ENCODE data around the gene ARL14EPL.

The ARL14EPL gene

DNA sequence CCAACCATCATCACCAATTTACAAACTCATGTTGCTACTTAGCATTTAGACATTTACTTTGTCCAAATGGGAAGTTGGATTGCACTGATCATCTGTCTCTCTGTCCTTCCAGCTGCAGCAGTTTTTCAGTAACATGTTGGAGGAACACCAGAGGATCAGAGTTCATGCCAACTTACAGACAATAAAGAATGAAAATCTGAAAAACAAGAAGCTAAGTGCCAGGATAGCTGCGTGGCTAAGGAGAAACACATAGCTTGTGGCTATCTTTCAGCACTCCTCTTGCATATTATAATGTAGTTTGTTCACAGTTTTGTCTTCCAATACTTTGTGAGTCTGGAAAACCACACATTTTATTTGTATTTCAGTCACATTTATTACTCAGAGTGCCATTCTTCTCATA lies 6.4 kb upstream of the ARL14EPL start:
- no peak overlapping the region for H3K4me3 ChIP-seq (ENCODE audit: low read depth, low read length)
- TF ChIP-seq, protein P1, sequence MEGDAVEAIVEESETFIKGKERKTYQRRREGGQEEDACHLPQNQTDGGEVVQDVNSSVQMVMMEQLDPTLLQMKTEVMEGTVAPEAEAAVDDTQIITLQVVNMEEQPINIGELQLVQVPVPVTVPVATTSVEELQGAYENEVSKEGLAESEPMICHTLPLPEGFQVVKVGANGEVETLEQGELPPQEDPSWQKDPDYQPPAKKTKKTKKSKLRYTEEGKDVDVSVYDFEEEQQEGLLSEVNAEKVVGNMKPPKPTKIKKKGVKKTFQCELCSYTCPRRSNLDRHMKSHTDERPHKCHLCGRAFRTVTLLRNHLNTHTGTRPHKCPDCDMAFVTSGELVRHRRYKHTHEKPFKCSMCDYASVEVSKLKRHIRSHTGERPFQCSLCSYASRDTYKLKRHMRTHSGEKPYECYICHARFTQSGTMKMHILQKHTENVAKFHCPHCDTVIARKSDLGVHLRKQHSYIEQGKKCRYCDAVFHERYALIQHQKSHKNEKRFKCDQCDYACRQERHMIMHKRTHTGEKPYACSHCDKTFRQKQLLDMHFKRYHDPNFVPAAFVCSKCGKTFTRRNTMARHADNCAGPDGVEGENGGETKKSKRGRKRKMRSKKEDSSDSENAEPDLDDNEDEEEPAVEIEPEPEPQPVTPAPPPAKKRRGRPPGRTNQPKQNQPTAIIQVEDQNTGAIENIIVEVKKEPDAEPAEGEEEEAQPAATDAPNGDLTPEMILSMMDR (IDR thresholded peaks at IDR 0.05; ENCODE audit: low read depth, low read length): no peak

DNA sequence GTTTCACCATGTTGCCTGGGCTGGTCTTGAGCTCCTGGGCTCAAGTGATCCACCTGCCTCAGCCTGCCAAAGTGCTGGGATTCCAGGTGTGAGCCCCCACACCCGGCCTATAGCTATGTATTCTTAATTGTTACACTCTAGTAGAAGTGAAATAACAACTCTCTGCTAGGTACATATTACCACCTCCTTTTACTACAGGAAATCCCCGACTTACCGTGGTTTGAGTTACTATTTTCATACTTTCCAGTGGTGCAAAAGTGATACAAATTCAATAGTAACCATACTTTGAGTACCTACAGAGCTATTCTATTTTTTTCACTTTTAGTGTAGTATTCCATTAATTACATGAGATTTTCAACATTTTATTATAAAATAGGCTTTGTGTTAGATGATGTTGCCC lies 719 bp downstream of the ARL14EPL start:
- TF ChIP-seq, protein P1 (IDR thresholded peaks at IDR 0.05; ENCODE audit: low read depth, low read length): no peak
- H3K4me3 ChIP-seq (ENCODE audit: low read depth, low read length): no peak overlapping the region

DNA sequence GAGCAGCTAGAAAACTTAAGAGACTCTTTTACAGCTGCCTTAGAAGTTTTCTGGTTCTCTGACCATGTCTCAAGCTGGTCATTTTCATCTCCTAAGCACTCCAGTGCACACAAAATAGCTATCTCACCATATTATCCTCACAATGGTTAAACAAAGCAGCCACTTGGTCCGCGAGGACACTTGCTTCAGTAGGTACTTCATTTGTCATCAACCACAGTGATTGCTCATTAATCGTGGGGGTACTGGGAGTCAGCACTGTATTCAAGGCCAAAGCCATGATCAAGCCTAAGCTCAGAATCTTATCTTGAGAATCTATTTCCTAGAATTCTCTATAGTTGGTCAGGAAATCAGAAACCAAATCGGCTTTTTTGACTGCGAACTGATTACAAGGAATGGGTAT lies 2.9 kb downstream of the ARL14EPL start:
- H3K4me3 ChIP-seq (ENCODE audit: low read depth, low read length): no peak overlapping the region
- TF ChIP-seq, protein P1 (IDR thresholded peaks at IDR 0.05; ENCODE audit: low read depth, low read length): no peak

DNA sequence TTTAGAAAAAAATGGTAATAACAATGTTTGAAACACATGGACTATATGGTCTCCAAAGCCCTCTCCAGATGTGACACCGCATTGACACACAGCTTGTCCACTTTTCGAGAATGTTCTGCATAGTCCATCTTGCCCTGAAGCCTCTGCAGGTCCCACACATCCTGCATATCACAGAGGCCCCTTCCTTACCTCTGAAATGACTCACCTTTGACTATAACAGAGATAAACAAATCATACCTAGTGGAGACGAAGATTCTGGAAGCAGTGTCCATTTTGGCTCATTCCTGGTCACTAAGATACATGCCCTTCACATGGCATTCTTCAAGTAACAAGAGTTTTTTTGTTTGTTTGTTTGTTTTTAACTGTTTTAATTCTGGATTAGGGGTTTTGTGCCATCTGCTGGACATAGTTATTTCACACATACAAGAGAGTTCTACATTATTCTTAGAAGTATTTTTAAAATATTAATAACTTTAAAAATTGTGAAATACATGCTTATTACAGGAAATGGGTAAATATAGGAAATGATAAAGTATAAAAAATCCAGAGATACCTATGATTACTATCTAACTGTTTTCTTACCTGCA lies 5.1 kb downstream of the ARL14EPL start:
- no peak overlapping the region for H3K4me3 ChIP-seq (ENCODE audit: low read depth, low read length)
- TF ChIP-seq, protein P1 (IDR thresholded peaks at IDR 0.05; ENCODE audit: low read depth, low read length): no peak

DNA sequence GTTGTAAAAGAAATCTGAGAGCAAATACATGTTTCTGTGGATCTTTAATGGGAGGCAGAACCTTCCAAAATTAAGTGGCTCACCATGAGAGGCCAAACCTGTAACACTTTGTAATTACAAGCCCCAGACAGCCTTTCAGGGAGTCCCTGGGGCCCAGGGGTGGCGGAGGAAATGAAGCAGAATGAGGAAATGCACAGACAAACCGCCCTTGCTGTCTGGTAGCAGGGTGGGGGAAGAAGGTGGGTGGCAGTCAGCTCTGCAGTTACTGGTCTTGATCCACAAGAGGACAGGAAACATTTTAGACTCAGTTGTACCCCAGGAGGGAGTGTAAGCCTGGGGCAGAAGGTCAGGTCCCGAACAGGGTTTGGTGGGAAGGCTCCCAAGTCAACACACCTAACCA lies 6.5 kb downstream of the ARL14EPL start:
- H3K4me3 ChIP-seq (ENCODE audit: low read depth, low read length): no peak overlapping the region
- TF ChIP-seq, protein P1 (IDR thresholded peaks at IDR 0.05; ENCODE audit: low read depth, low read length): no peak

DNA sequence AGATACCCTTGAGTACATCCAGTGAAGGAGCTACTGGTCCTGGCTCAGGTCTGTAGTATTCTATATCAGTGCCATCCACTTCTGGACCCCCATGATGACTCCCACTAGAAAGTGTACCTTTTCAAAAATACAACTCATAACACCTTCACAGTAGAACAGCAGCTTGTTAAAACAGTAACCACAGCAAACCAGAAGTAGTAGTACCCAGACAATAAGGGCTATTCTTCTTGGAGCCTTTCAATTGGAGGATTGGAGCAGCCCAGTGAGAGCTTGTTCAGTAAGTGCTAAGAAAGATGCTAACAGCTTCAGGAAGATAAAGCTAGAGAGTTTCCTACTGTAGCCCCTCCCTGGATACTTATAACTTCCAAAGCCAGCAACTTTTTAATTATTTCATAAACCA lies 10.1 kb downstream of the ARL14EPL start:
- TF ChIP-seq, protein P1 (IDR thresholded peaks at IDR 0.05; ENCODE audit: low read depth, low read length): no peak
- H3K4me3 ChIP-seq (ENCODE audit: low read depth, low read length): no peak overlapping the region

DNA sequence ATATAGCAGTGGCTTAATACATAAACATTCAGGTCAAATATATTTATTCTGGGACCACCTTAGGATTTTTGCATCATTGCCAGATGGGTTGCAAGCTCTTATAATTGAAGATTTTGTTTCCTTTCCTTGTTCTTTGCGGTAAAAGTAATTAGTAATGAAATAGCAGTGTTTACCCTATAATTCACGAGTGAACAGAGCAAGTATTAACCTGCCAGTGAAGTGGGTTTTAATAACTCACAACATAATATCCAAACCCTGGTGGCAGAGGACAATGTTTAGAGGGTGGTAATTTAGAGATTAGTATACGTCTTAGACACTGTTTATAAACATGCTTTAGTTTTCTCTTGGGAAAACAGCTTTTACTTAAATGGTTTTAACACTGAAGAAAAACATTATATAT lies 11.8 kb downstream of the ARL14EPL start:
- no peak overlapping the region for H3K4me3 ChIP-seq (ENCODE audit: low read depth, low read length)
- TF ChIP-seq, protein P1 (IDR thresholded peaks at IDR 0.05; ENCODE audit: low read depth, low read length): no peak

Measured in WI38 (cell line).